ENCODE results near the gene TWNK. TPM values are rescaled to one million over a fixed set of nuclear protein-coding genes. Genes with fewer than 3 reads are reported as not detected.

TWNK gene
- total and polyA plus RNA-seq, 9 of the 15 experiments (the other 6 are each of a cell fraction or from before 2014, with no cell fraction given) = 11.6 to 34.7 (median 17.4) TPM

DNA sequence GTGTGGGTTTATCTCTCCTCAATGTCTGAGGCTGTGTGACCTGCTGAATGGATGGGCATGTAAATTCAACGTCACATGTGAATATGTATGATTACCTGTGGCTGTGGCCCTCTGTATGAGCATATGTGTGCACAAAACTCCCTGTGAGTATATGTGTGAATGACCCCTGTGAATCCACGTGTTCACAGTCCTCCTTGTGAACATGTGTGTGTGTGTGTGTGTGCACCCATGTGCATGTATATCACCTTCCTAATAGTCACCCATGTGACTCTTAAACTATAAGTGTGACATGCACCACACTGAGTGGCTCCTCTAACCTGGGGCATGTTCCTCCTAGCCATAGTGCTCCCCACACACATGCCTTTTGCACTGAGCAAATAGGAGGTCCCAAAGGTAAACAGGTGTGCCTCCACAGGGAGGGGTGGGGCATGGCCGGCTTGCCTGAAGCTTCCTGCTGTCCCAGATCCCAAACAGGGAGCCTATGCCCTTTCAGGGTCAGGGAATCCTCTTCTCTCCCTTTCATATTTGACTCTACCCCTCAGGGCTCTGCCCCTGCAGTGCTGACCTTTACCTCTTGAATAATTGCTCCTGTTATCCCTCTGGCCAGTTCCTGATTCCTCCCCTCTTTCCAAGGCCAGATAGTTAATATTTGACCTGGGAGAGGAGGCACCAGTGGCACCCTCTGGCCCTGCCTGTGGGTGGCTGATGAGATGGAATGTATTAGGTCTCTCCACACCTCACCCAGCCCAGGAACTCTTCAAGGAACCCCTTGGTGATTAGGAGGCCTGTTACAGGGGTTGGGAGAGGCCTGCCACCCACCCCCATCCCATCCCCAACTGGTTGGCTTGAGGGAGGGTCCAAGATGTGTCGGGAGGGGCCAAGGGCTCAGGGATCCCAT lies 16.2 kb upstream of the TWNK start:
- no peak overlapping the region; a peak in 1 of 4 replicates for H3K9ac ChIP-seq (ENCODE audit: insufficient read depth in 1 of 2, low read depth in 2 of 2, low read length in 2 of 2)
- no peak overlapping the region for H3K4me2 ChIP-seq (ENCODE audit: insufficient read depth, low read length)
- no peak for ATAC-seq
- FAIRE-seq = no peak
- H3K27ac ChIP-seq (ENCODE audit: extremely low read depth, low read depth, low read length) = no peak overlapping the region
- H3K4me3 ChIP-seq = no peak overlapping the region
- peaks cover 12 to 14% of the 10 kb centered on the region in 2 experiments for H3K4me1 ChIP-seq (replicated peaks in 1 of 2; ENCODE audit: control insufficient read depth in 2 of 2, insufficient read depth in 2 of 2, low read length in 2 of 2)
- no peak overlapping the region for H2AFZ ChIP-seq (ENCODE audit: low read depth, low read length)
- intact Hi-C loops (cut with micrococcal nuclease) (no loop called here), in situ Hi-C loops (cut with MboI) (no loop called here)
- H3K36me3 ChIP-seq (ENCODE audit: control insufficient read depth, insufficient read depth, low read length) = no peaks in the 10 kb centered on the region
- no peaks in the 10 kb centered on the region for H3K27me3 ChIP-seq (ENCODE audit: control insufficient read depth in 2 of 2, insufficient read depth in 2 of 2, low read length in 2 of 2)
- no peak for DNase-seq (ENCODE audit: extremely low read depth in 1 of 4, low spot score in 3 of 4)
- no peaks in the 10 kb centered on the region for H3K9me3 ChIP-seq (replicated peaks; ENCODE audit: control insufficient read depth, insufficient read depth, low read depth, low read length)
- no peaks in the 10 kb centered on the region for H3K9me1 ChIP-seq (ENCODE audit: control insufficient read depth, insufficient read depth, low read length)
- POLR2A ChIA-PET = no interaction called here
- CTCF ChIA-PET (ENCODE audit: low intra/inter-chr PET ratio) = no interaction called here
- H4K20me1 ChIP-seq (replicated peaks; ENCODE audit: control insufficient read depth, insufficient read depth, low read length) = no peaks in the 10 kb centered on the region
- no peaks in the 10 kb centered on the region for H3K79me2 ChIP-seq (ENCODE audit: control insufficient read depth, insufficient read depth, low read length)
- TF ChIP-seq RAD51 (IDR thresholded peaks at IDR 0.05; ENCODE audit: borderline replicate concordance, low read depth) (no peak), TGIF2 (CRISPR knock-in tag; IDR thresholded peaks at IDR 0.05) (no peak), DDX20 (tag; IDR thresholded peaks at IDR 0.05; ENCODE audit: low read depth) (no peak), TCF7 (IDR thresholded peaks at IDR 0.05; ENCODE audit: borderline replicate concordance) (no peak)
- TF ChIP-seq, protein P1, sequence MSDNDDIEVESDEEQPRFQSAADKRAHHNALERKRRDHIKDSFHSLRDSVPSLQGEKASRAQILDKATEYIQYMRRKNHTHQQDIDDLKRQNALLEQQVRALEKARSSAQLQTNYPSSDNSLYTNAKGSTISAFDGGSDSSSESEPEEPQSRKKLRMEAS (CRISPR knock-in tag; IDR thresholded peaks at IDR 0.05) = peak; percentile 5; the same call in 1 of the 2 replicates
- BruUV-seq (replicated peaks) = no TSS peak
- 42% methylated on average over 4 of the region's 4 CpGs for WGBS (ENCODE audit: insufficient coverage, low coverage, missing lambda C conversion rate)

Data from K562 (cell line).